Lower lobe of right lung (tissue), 2 donors: ENCODE measurements around the gene CLDN3. TPM values are rescaled to one million over a fixed set of nuclear protein-coding genes. Genes with fewer than 3 reads are reported as not detected.

Experiments
- ATAC-seq, 2 donors: fragments of 200-7000 bp; cut with Tn5 transposase; one replicate each; pipeline ENCODE4 v1.9.1; 2020 to 2022; ENCODE audit warnings: mild to moderate bottlenecking in 2 of 2, moderate library complexity in 2 of 2
- DNase-seq: peaks from one replicate; pipeline ENCODE4 v3.0.0-alpha.2; 2020
- H3K27ac ChIP-seq: fragments of 200-600 bp; one replicate; pipeline ENCODE4 v1.8.0; 2022
- H3K27me3 ChIP-seq: fragments of 200-600 bp; one replicate; pipeline ENCODE4 v1.8.0; 2022; ENCODE audit warnings: low read depth
- H3K36me3 ChIP-seq: fragments of 200-600 bp; one replicate; pipeline ENCODE4 v1.8.0; 2022; ENCODE audit warnings: mild to moderate bottlenecking
- H3K4me1 ChIP-seq: fragments of 200-600 bp; one replicate; pipeline ENCODE4 v1.8.0; 2022
- H3K4me3 ChIP-seq: fragments of 200-600 bp; one replicate; pipeline ENCODE4 v1.8.0; 2022; ENCODE audit warnings: mild to moderate bottlenecking
- H3K9me3 ChIP-seq: fragments of 200-600 bp; one replicate; pipeline ENCODE4 v1.8.0; 2022
- intact Hi-C: fragments of 100-400 bp; cut with DNase I; formaldehyde crosslinking; loops from one replicate; pipeline ENCODE4 v1.11.0; 2022
- total RNA-seq: library from RNA; stranded (reverse); fragmentation: NEBNext Ultra II Directional; extraction: Animal tissue kit (Norgen Biotek cat#: 25700); gene quantifications from one replicate; pipeline ENCODE4 v1.2.1, GENCODE V29; 2021
- TF ChIP-seq, protein P1 (sequence below): fragments of 200-600 bp; IDR thresholded peaks from one replicate; pipeline ENCODE4 v1.8.0; 2022; ENCODE audit warnings: antibody characterized with exemption, mild to moderate bottlenecking
- donor health status: DM: no; HTN: yes; CAD: no; lungs with severe emphysema.

CLDN3 gene
- total RNA-seq, 1 donor from 2014 or later = 12.8 TPM

DNA sequence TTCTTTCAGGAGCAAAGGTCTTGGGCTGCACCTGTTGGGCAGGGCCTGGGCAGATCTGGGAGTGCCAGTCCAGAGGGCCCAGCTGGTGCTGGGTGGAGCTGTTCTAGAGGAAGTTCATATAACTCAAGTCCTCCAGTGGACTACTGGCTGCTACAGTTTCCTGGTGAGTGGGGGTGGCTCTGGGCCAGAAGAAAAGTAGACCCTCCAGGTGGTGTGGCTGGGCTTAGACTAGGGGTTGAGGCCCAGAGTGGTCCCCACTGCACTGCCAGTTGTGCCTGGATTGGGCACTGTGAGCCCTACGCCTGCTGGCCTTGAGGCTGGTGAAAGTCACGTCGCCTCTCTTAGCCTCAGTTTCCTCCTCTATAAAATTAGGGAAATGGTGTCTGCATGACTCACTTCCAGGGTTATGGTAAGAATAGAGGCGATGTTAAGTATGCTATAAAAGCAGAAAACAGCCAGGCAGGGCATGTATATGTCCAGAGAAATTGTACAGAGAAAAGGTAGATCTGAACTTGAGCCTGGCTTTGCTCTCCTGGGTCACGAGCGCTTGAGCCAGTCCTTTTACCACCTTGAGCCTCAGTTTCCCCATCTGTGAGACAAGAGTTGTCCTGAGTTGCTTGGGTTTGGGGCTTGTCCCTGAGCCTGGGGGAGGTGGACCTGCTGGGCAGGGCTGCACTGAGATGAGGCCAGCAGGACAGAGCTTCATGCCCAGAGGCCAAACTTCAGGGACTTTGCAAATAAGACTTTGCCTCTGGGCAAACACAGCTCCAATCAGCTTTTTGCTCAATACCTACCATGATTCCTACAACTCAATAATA is 3.8 kb upstream of the CLDN3 start:
- no peak overlapping the region for H3K27ac ChIP-seq
- no peak for ATAC-seq
- intact Hi-C loops = no loop called here
- no peak overlapping the region for H3K4me3 ChIP-seq
- peaks cover 10% of the 10 kb centered on the region for H3K4me1 ChIP-seq
- peaks cover 28% of the 10 kb centered on the region for H3K27me3 ChIP-seq
- H3K36me3 ChIP-seq = no peaks in the 10 kb centered on the region
- no peaks in the 10 kb centered on the region for H3K9me3 ChIP-seq
- TF ChIP-seq, protein P1, sequence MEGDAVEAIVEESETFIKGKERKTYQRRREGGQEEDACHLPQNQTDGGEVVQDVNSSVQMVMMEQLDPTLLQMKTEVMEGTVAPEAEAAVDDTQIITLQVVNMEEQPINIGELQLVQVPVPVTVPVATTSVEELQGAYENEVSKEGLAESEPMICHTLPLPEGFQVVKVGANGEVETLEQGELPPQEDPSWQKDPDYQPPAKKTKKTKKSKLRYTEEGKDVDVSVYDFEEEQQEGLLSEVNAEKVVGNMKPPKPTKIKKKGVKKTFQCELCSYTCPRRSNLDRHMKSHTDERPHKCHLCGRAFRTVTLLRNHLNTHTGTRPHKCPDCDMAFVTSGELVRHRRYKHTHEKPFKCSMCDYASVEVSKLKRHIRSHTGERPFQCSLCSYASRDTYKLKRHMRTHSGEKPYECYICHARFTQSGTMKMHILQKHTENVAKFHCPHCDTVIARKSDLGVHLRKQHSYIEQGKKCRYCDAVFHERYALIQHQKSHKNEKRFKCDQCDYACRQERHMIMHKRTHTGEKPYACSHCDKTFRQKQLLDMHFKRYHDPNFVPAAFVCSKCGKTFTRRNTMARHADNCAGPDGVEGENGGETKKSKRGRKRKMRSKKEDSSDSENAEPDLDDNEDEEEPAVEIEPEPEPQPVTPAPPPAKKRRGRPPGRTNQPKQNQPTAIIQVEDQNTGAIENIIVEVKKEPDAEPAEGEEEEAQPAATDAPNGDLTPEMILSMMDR = no peak
- no peak for DNase-seq

DNA sequence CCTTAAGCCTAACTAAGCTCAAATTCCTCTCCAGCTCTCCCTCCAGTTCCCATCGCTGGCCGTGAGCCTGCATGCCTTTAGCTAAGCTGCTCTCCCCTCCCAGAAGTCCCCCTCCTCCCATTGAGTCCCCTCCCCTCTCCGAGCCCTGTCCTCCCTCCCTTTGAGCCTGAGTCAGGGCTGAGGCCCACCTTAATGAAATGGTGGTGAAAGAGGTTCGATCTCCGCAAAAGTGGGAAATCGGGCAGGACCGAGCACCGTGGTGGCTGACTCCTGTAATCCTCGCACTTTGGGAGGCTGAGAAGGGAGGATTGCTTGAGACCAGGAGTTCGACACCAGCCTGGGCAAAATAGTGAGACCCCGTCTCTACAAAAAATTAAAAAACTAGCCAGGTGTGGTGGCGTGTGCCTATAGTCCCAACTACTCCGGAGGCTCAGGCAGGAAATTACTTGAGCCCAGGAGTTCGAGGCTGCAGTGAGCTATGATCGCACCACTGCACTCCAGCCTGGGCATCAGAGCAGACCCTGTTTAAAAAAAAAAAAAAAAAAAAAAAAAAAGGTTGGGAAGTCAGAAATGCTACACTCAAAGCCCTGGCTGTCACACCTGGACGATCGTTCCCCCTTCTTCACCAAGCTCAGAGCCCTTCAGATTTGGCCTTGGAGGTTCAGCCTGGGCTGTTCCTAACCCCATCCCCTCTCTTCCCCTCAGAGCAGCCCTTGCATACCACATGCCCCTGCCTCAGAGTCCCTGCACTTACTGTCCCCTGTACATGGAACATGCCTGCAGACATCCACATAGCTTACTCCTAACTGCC is 995 bp upstream of the CLDN3 start:
- H3K27me3 ChIP-seq = peaks cover 41% of the 10 kb centered on the region

DNA sequence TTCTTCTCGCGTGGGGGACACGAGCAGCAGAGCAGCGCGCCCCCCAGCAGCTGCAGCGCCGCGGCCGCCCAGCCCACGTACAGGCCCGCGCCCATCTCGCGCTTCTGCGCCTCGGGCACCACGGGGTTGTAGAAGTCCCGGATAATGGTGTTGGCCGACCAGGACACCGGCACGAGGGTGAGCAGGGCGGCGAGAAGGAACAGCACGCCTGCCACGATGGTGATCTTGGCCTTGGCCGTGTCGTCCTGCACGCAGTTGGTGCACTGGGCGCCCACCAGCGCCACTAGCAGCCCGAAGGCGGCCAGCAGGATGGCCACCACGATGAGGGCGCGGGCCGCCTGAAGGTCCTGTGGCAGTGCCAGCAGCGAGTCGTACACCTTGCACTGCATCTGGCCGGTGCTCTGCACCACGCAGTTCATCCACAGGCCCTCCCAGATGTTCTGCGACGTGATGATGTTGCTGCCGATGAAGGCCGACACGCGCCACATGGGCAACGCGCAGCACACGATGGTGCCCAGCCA is 529 bp downstream of the CLDN3 start:
- DNase-seq (no peak), ATAC-seq (peak; percentile 30 to 48)
- no peaks in the 10 kb centered on the region for H3K9me3 ChIP-seq
- H3K27ac ChIP-seq = peak overlapping the region; percentile 81
- H3K4me3 ChIP-seq = peak overlapping the region; percentile 52
- TF ChIP-seq, protein P1 = no peak
- H3K36me3 ChIP-seq = no peaks in the 10 kb centered on the region
- peaks cover 13% of the 10 kb centered on the region for H3K4me1 ChIP-seq
- intact Hi-C loops = no loop called here
- H3K27me3 ChIP-seq = peaks cover 41% of the 10 kb centered on the region

More for the DNA sequence above, 995 bp upstream of the CLDN3 start:
- Histone ChIP-seq H3K27ac (peak overlapping the region; percentile 81), H3K4me3 (peak overlapping the region; percentile 52), H3K9me3 (no peaks in the 10 kb centered on the region), H3K36me3 (no peaks in the 10 kb centered on the region), H3K4me1 (peaks cover 13% of the 10 kb centered on the region)
- ATAC-seq = no peak
- no peak for DNase-seq
- TF ChIP-seq, protein P1 = no peak
- intact Hi-C loops = no loop called here

DNA sequence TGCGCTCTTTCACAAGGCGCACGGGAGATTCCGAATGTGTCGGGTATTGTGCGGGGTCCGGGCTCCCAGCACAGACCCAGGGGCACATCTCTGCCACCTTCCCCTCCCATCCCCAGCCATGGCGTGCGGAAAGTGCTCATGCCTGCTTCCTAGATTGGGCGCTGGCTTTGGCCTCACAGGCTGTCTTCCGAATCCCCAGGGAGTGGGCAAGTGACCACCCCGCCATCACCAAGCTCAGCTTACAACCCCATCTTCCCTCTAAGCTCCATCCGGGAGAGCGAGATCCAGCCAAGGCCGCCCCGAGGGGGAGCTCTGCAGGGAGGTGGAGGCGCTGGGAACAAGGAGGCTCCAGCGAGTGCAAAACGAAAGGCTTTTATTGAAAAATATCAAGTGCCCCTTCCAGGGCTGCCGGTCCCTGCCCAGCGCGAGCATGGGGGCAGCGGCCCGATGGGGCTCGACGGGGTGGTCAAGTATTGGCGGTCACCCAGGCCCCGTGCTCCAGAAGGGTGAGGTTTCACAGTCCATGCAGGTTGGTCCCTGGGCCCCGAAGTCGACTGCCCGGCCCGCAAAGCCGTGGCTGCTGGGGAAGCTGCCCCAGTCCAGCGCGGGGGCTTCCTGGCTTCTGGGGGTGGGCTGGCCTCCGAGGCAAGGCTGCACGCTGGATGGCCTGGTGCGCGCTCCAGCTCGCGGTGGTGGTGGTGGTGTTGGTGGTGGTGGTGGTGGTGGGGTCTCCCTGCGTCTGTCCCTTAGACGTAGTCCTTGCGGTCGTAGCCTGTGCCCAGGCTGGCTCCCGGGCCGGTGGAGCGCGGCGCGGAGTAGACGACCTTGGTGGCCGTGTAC is 1.2 kb downstream of the CLDN3 start:
- DNase-seq (no peak), ATAC-seq (no peak)
- H3K27ac ChIP-seq = peak overlapping the region; percentile 81

More for the DNA sequence above, 1.2 kb downstream of the CLDN3 start:
- TF ChIP-seq, protein P1 = no peak
- intact Hi-C loops = no loop called here
- Histone ChIP-seq H3K36me3 (no peaks in the 10 kb centered on the region), H3K27me3 (peaks cover 41% of the 10 kb centered on the region), H3K4me3 (peak overlapping the region; percentile 52), H3K4me1 (peaks cover 13% of the 10 kb centered on the region), H3K9me3 (no peaks in the 10 kb centered on the region)
